ENCODE measurements around the gene HOXA3. TPM values are rescaled to one million over a fixed set of nuclear protein-coding genes. Genes with fewer than 3 reads are reported as not detected.

HOXA3 gene
- total and polyA plus RNA-seq, 4 donors = 3.8 to 20.8 (median 10.9) TPM

DNA sequence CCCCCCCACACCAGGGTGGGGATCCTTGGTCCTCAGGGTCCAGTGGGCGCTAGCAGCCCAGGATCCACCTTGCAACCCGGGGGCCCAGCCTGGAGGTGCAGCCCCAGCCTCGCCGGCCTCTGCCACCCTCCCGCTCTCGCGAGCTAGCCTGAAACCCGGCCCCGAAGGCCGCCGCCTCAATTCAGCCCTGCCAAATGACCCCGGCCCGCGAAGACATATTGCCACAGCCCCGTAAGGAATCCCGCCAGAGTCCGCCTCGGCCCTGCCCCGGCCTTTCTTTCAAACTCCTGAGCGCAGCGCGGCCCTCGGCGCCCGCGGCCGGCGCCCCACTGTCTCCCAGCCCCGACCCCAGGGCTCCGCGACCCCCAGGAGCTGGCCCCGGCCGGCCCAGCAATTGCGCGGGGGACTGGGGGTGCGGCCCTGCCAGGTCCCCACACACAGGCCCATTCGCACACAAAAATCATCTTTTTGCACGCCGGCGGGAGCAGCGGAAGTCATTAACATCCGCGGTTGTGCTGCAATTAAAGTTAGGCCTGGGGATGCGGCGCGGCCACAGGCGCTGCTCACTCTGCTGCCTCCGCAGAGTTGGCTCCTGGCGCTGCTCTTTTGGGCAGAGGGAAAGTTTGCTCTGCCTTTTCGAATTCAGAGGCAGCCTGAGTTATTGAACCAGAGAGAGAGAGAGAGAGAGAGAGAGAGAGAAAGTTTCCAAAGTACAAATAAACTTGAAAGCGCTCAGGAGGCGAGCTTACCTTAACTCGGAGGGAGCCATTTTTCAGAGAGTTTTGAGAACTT, 12.9 kb downstream of the HOXA3 start:
- H3K27me3 ChIP-seq (ENCODE audit: control insufficient read depth in 1 of 2, insufficient read depth in 2 of 2, low read length in 1 of 2) = no peaks in the 10 kb centered on the region
- WGBS, 2 donors = 59 to 75% methylated on average over 53 of the region's 53 CpGs
- DNase-seq (peak in 1 of 2 donors; percentile 78), ATAC-seq (ENCODE audit: low FRiP score) (no peak)
- no peak overlapping the region for H3K27ac ChIP-seq (ENCODE audit: low read depth in 1 of 2, low read length in 2 of 2)
- H3K9me3 ChIP-seq (ENCODE audit: control insufficient read depth, low read length) = no peaks in the 10 kb centered on the region
- no peaks in the 10 kb centered on the region for H3K4me1 ChIP-seq (ENCODE audit: control insufficient read depth in 1 of 2, insufficient read depth in 2 of 2, low read length in 2 of 2)
- no peak overlapping the region for H3K4me3 ChIP-seq (ENCODE audit: low read length in 2 of 2)
- intact Hi-C loops (cut with DNase I) = loop anchor here in 1 of 2 donors (5.0 kb wide), 1 partner anchor 42 kb away; the partner anchor contains the start of gene HOXA1
- no peaks in the 10 kb centered on the region for H3K36me3 ChIP-seq (ENCODE audit: control insufficient read depth in 1 of 2, insufficient read depth in 2 of 2, low read length in 1 of 2)

DNA sequence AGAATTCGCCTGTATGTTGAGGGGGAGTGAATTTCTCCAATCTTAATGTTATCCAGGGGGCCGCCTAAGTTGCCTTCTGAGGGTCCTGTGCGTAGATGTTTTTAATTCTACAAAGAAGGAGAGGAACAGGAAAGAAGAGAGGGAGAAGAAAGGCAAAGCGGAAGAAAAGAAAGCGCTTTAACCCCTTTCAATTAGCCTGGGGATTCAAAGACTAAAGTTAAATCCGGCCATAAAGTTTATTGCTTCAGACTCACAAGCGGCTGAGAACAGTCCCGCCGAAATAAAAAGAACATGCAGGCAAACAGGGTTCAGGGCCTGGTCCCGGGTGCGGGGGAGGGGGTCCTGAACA, 13.4 kb downstream of the HOXA3 start:
- WGBS, 2 donors = 72 to 88% methylated on average over 11 of the region's 11 CpGs
- Histone ChIP-seq H3K27ac (ENCODE audit: low read depth in 1 of 2, low read length in 2 of 2) (no peak overlapping the region), H3K27me3 (ENCODE audit: control insufficient read depth in 1 of 2, insufficient read depth in 2 of 2, low read length in 1 of 2) (no peaks in the 10 kb centered on the region), H3K4me1 (ENCODE audit: control insufficient read depth in 1 of 2, insufficient read depth in 2 of 2, low read length in 2 of 2) (no peaks in the 10 kb centered on the region), H3K4me3 (ENCODE audit: low read length in 2 of 2) (no peak overlapping the region), H3K9me3 (ENCODE audit: control insufficient read depth, low read length) (no peaks in the 10 kb centered on the region), H3K36me3 (ENCODE audit: control insufficient read depth in 1 of 2, insufficient read depth in 2 of 2, low read length in 1 of 2) (no peaks in the 10 kb centered on the region)
- ATAC-seq (ENCODE audit: low FRiP score) = no peak
- no peak for DNase-seq
- intact Hi-C loops (cut with DNase I) = no loop called here

- 95 to 97% methylated on average over 1 of the region's 1 CpG for WGBS, 2 donors
- no peaks in the 10 kb centered on the region for H3K36me3 ChIP-seq (ENCODE audit: control insufficient read depth in 1 of 2, insufficient read depth in 2 of 2, low read length in 1 of 2)
- no peak overlapping the region for H3K27ac ChIP-seq (ENCODE audit: low read depth in 1 of 2, low read length in 2 of 2)
- no peak overlapping the region for H3K4me3 ChIP-seq (ENCODE audit: low read length in 2 of 2)
- no peaks in the 10 kb centered on the region for H3K27me3 ChIP-seq (ENCODE audit: control insufficient read depth in 1 of 2, insufficient read depth in 2 of 2, low read length in 1 of 2)
- DNase-seq = no peak
- intact Hi-C loops (cut with DNase I) = no loop called here
- no peak for ATAC-seq (ENCODE audit: low FRiP score)
- H3K9me3 ChIP-seq (ENCODE audit: control insufficient read depth, low read length) = no peaks in the 10 kb centered on the region
- H3K4me1 ChIP-seq (ENCODE audit: control insufficient read depth in 1 of 2, insufficient read depth in 2 of 2, low read length in 2 of 2) = no peaks in the 10 kb centered on the region
Observed at GRCh38 chr7:27138472-27138871, 13.9 kb downstream of the HOXA3 start.

DNA sequence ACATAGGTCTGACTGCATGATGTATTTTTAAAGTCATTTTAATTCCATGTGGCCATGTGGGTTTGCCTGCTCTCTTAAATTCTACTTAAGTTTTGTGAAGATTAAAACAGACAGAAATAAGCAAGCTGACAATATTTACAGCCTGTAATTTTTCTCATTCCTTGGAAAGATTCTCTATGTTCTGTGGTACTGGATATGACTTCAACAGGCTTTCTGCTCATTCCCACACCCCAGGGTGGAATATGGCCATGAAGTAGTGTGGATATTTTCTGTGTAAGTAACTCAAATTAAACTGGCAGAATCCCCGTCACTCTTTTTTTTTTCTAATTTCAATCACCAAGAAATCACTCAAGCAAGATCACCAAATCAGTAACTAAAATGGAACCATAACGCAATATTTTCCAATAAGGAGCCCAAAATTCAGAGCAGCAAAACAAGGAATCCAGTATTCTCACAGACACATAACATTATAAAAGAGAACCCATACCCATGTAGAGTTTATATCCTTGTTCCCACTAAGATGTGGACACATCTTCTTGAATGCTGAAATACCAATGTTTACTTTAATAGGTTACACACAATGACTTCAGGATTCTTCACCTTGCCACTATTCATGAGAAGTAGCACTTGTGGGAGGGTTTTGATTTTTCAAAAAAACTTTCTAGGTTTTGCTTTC, 14.6 kb downstream of the HOXA3 start:
- Histone ChIP-seq H3K27ac (ENCODE audit: low read depth in 1 of 2, low read length in 2 of 2) (no peak overlapping the region), H3K4me3 (ENCODE audit: low read length in 2 of 2) (no peak overlapping the region), H3K4me1 (ENCODE audit: control insufficient read depth in 1 of 2, insufficient read depth in 2 of 2, low read length in 2 of 2) (no peaks in the 10 kb centered on the region), H3K9me3 (ENCODE audit: control insufficient read depth, low read length) (no peaks in the 10 kb centered on the region), H3K36me3 (ENCODE audit: control insufficient read depth in 1 of 2, insufficient read depth in 2 of 2, low read length in 1 of 2) (no peaks in the 10 kb centered on the region), H3K27me3 (ENCODE audit: control insufficient read depth in 1 of 2, insufficient read depth in 2 of 2, low read length in 1 of 2) (no peaks in the 10 kb centered on the region)
- intact Hi-C loops (cut with DNase I) = no loop called here
- 72 to 82% methylated on average over 2 of the region's 2 CpGs for WGBS, 2 donors
- DNase-seq = no peak
- no peak for ATAC-seq (ENCODE audit: low FRiP score)

- DNase-seq (no peak), ATAC-seq (ENCODE audit: low FRiP score) (no peak)
- Histone ChIP-seq H3K4me3 (ENCODE audit: low read length in 2 of 2) (no peak overlapping the region), H3K27ac (ENCODE audit: low read depth in 1 of 2, low read length in 2 of 2) (no peak overlapping the region), H3K36me3 (ENCODE audit: control insufficient read depth in 1 of 2, insufficient read depth in 2 of 2, low read length in 1 of 2) (no peaks in the 10 kb centered on the region), H3K4me1 (ENCODE audit: control insufficient read depth in 1 of 2, insufficient read depth in 2 of 2, low read length in 2 of 2) (no peaks in the 10 kb centered on the region), H3K9me3 (ENCODE audit: control insufficient read depth, low read length) (no peaks in the 10 kb centered on the region), H3K27me3 (ENCODE audit: control insufficient read depth in 1 of 2, insufficient read depth in 2 of 2, low read length in 1 of 2) (no peaks in the 10 kb centered on the region)
- intact Hi-C loops (cut with DNase I) = loop anchor here in 1 of 2 donors (5.0 kb wide), 1 partner anchor 37 kb away; the partner anchor contains the start of gene HOXA1
- WGBS, 2 donors = 34 to 39% methylated on average over 2 of the region's 2 CpGs
Observed at GRCh38 chr7:27134392-27134791, 18.0 kb downstream of the HOXA3 start.

- DNase-seq (no peak), ATAC-seq (ENCODE audit: low FRiP score) (no peak)
- Histone ChIP-seq H3K4me1 (ENCODE audit: control insufficient read depth in 1 of 2, insufficient read depth in 2 of 2, low read length in 2 of 2) (no peaks in the 10 kb centered on the region), H3K36me3 (ENCODE audit: control insufficient read depth in 1 of 2, insufficient read depth in 2 of 2, low read length in 1 of 2) (no peaks in the 10 kb centered on the region), H3K9me3 (ENCODE audit: control insufficient read depth, low read length) (no peaks in the 10 kb centered on the region), H3K27ac (ENCODE audit: low read depth in 1 of 2, low read length in 2 of 2) (no peak overlapping the region), H3K4me3 (ENCODE audit: low read length in 2 of 2) (no peak overlapping the region), H3K27me3 (ENCODE audit: control insufficient read depth in 1 of 2, insufficient read depth in 2 of 2, low read length in 1 of 2) (no peaks in the 10 kb centered on the region)
- WGBS, 2 donors = 75 to 88% methylated on average over 18 of the region's 18 CpGs
- intact Hi-C loops (cut with DNase I) = loop anchor here in 1 of 2 donors (5.0 kb wide), 1 partner anchor 36 kb away; the partner anchor contains the start of gene HOXA1
Observed at GRCh38 chr7:27133409-27134231, 18.8 kb downstream of the HOXA3 start.

DNA sequence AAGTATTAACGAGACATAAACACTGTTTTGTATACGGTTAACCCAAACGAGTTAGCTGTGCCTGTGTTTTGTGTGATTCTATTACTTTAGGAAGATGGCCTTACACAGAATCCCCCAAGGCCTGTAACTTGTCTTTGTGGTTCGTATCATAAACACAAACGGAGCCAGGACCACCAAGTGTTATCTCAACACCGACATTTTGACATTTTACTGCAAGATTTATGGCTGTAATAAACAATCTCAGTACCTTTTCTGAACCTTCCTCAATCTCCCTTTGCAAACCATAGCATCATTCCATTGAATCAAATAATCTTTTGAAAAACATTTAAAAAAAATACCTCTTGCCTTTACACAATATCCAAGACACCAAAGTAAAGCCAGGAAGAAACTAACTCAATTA, 19.4 kb downstream of the HOXA3 start:
- intact Hi-C loops (cut with DNase I) = loop anchor here in 1 of 2 donors (5.0 kb wide), 1 partner anchor 36 kb away; the partner anchor contains the start of gene HOXA1
- no peak for ATAC-seq (ENCODE audit: low FRiP score)
- H3K36me3 ChIP-seq (ENCODE audit: control insufficient read depth in 1 of 2, insufficient read depth in 2 of 2, low read length in 1 of 2) = no peaks in the 10 kb centered on the region

DNA sequence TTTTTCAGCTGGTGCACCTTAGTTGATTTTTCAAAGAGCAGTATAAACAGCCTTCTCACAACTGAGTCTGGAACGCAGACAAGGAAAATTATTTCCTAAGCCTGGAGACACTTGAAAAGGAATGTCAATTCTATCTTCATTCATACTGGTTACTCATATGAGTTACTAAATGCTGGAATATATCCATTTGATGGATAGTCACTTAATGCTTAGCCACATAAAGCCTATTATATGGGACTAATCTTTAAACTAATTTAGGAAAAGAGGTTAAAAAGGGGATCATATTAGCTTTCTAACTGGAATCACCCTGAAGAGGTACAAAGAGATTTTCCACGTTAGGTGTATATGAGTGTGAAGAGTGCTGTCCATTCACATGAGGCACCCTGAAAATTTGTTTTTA, 20.2 kb downstream of the HOXA3 start:
- intact Hi-C loops (cut with DNase I) = loop anchor here in 1 of 2 donors (5.0 kb wide), 1 partner anchor 35 kb away; the partner anchor contains the start of gene HOXA1
- no peaks in the 10 kb centered on the region for H3K9me3 ChIP-seq (ENCODE audit: control insufficient read depth, low read length)
- H3K27me3 ChIP-seq (ENCODE audit: control insufficient read depth in 1 of 2, insufficient read depth in 2 of 2, low read length in 1 of 2) = no peaks in the 10 kb centered on the region
- H3K4me1 ChIP-seq (ENCODE audit: control insufficient read depth in 1 of 2, insufficient read depth in 2 of 2, low read length in 2 of 2) = no peaks in the 10 kb centered on the region
- DNase-seq = no peak
- H3K27ac ChIP-seq (ENCODE audit: low read depth in 1 of 2, low read length in 2 of 2) = no peak overlapping the region
- no peak overlapping the region for H3K4me3 ChIP-seq (ENCODE audit: low read length in 2 of 2)
- ATAC-seq (ENCODE audit: low FRiP score) = no peak
- H3K36me3 ChIP-seq (ENCODE audit: control insufficient read depth in 1 of 2, insufficient read depth in 2 of 2, low read length in 1 of 2) = no peaks in the 10 kb centered on the region
- 72 to 81% methylated on average over 2 of the region's 2 CpGs for WGBS, 2 donors

More for the DNA sequence above, 19.4 kb downstream of the HOXA3 start:
- 70 to 84% methylated on average over 6 of the region's 6 CpGs for WGBS, 2 donors
- Histone ChIP-seq H3K27ac (ENCODE audit: low read depth in 1 of 2, low read length in 2 of 2) (no peak overlapping the region), H3K4me1 (ENCODE audit: control insufficient read depth in 1 of 2, insufficient read depth in 2 of 2, low read length in 2 of 2) (no peaks in the 10 kb centered on the region), H3K4me3 (ENCODE audit: low read length in 2 of 2) (no peak overlapping the region), H3K9me3 (ENCODE audit: control insufficient read depth, low read length) (no peaks in the 10 kb centered on the region), H3K27me3 (ENCODE audit: control insufficient read depth in 1 of 2, insufficient read depth in 2 of 2, low read length in 1 of 2) (no peaks in the 10 kb centered on the region)
- no peak for DNase-seq

Measured in aorta (tissue), 5 donors.